Right kidney (tissue), 1 donor: ENCODE data around the gene LSAMP.
A peak's percentile ranks its signal among the peaks of the same experiment; 100 is the strongest.
"Not testable (repeated sequence)": the region's sequence is repeated elsewhere in the genome, so short reads cannot be mapped to it uniquely, and the experiment has no call there.

Experiments used
- DNase-seq: peaks from one replicate; pipeline ENCODE4 v3.0.0-alpha.2; 2016

LSAMP gene

GRCh38 chr3:115834068-115834467 is 611.2 kb downstream of the LSAMP start:
- no peak for DNase-seq

GRCh38 chr3:115833074-115833473 is 612.2 kb downstream of the LSAMP start:
- DNase-seq = no peak

- no peak for DNase-seq
Observed at GRCh38 chr3:115832265-115832664, 613.0 kb downstream of the LSAMP start.

GRCh38 chr3:115831864-115832263 is 613.4 kb downstream of the LSAMP start:
- DNase-seq = no peak

- DNase-seq = no peak
Observed at GRCh38 chr3:115830764-115831395, 614.4 kb downstream of the LSAMP start.

- no peak for DNase-seq
Observed at GRCh38 chr3:115828401-115828800, 616.9 kb downstream of the LSAMP start.

GRCh38 chr3:115827495-115827894 is 617.8 kb downstream of the LSAMP start:
- DNase-seq = no peak

- DNase-seq = no peak
Observed at GRCh38 chr3:115825046-115825445, 620.2 kb downstream of the LSAMP start.

GRCh38 chr3:115823083-115823482 is 622.2 kb downstream of the LSAMP start:
- no peak for DNase-seq

- no peak for DNase-seq
Observed at GRCh38 chr3:115822579-115822978, 622.7 kb downstream of the LSAMP start.

- peak; percentile 35 for DNase-seq
Observed at GRCh38 chr3:115819785-115820384, 625.4 kb downstream of the LSAMP start.

GRCh38 chr3:115814778-115815380 is 630.4 kb downstream of the LSAMP start:
- peak; percentile 31 for DNase-seq

- DNase-seq = no peak
Observed at GRCh38 chr3:115814006-115814405, 631.3 kb downstream of the LSAMP start.

- no peak for DNase-seq
Observed at GRCh38 chr3:115808816-115809215, 636.5 kb downstream of the LSAMP start.

GRCh38 chr3:115808244-115808643 is 637.0 kb downstream of the LSAMP start:
- DNase-seq = no peak

GRCh38 chr3:115806501-115806900 is 638.8 kb downstream of the LSAMP start:
- no peak for DNase-seq

GRCh38 chr3:115805520-115805919 is 639.8 kb downstream of the LSAMP start:
- DNase-seq = no peak

- DNase-seq = no peak
Observed at GRCh38 chr3:115804713-115805119, 640.6 kb downstream of the LSAMP start.

GRCh38 chr3:115804200-115804599 is 641.1 kb downstream of the LSAMP start:
- no peak for DNase-seq

GRCh38 chr3:115803661-115804060 is 641.6 kb downstream of the LSAMP start:
- no peak for DNase-seq

- DNase-seq = no peak
Observed at GRCh38 chr3:115800489-115801075, 644.7 kb downstream of the LSAMP start.

GRCh38 chr3:115800065-115800464 is 645.2 kb downstream of the LSAMP start:
- DNase-seq = not testable (repeated sequence)

- peak; percentile 18 for DNase-seq
Observed at GRCh38 chr3:115792206-115792955, 652.9 kb downstream of the LSAMP start.
